ENCODE data around the gene CYB5D1. TPM values are rescaled to one million over a fixed set of nuclear protein-coding genes. Genes with fewer than 3 reads are reported as not detected.

Gene CYB5D1
- total RNA-seq, 4 donors from 2014 or later = 11.6 to 14.9 (median 12.0) TPM

GRCh38 chr17:7910281-7910680 is 52.5 kb downstream of the CYB5D1 start:
- no peaks in the 10 kb centered on the region for H3K27me3 ChIP-seq
- H3K36me3 ChIP-seq = peaks cover 41 to 71% (median 66%) of the 10 kb centered on the region in 4 donors
- TF ChIP-seq EP300 (IDR thresholded peaks at IDR 0.05) = no peak
- TF ChIP-seq POLR2A (IDR thresholded peaks at IDR 0.05; ENCODE audit: low read depth) = no peak
- TF ChIP-seq POLR2AphosphoS5 (IDR thresholded peaks at IDR 0.05) = no peak
- TF ChIP-seq, protein P1, sequence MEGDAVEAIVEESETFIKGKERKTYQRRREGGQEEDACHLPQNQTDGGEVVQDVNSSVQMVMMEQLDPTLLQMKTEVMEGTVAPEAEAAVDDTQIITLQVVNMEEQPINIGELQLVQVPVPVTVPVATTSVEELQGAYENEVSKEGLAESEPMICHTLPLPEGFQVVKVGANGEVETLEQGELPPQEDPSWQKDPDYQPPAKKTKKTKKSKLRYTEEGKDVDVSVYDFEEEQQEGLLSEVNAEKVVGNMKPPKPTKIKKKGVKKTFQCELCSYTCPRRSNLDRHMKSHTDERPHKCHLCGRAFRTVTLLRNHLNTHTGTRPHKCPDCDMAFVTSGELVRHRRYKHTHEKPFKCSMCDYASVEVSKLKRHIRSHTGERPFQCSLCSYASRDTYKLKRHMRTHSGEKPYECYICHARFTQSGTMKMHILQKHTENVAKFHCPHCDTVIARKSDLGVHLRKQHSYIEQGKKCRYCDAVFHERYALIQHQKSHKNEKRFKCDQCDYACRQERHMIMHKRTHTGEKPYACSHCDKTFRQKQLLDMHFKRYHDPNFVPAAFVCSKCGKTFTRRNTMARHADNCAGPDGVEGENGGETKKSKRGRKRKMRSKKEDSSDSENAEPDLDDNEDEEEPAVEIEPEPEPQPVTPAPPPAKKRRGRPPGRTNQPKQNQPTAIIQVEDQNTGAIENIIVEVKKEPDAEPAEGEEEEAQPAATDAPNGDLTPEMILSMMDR (IDR thresholded peaks at IDR 0.05) = no peak
- no peak overlapping the region for H3K27ac ChIP-seq (replicated peaks in 1 of 4)
- WGBS = 90% methylated on average over 15 of the region's 15 CpGs
- no peak overlapping the region for H3K4me3 ChIP-seq
- DNase-seq (ENCODE audit: extremely low spot score) = no peak
- intact Hi-C loops (cut with DNase I) = loop anchor here (5.0 kb wide), 1 partner anchor 147 kb away; no protein-coding TSS in a partner anchor
- peaks cover 11 to 15% (median 13%) of the 10 kb centered on the region in 4 donors for H3K4me1 ChIP-seq
- no peaks in the 10 kb centered on the region for H3K9me3 ChIP-seq

- Histone ChIP-seq H3K27me3 (no peaks in the 10 kb centered on the region), H3K36me3 (peaks cover 41 to 67% (median 62%) of the 10 kb centered on the region in 4 donors), H3K9me3 (no peaks in the 10 kb centered on the region), H3K4me1 (peaks cover 14 to 18% (median 16%) of the 10 kb centered on the region in 4 donors), H3K4me3 (no peak overlapping the region), H3K27ac (replicated peaks in 1 of 4) (no peak overlapping the region)
- no peak for DNase-seq (ENCODE audit: extremely low spot score)
- TF ChIP-seq POLR2A (IDR thresholded peaks at IDR 0.05; ENCODE audit: low read depth) = no peak
- TF ChIP-seq, protein P1 (IDR thresholded peaks at IDR 0.05) = no peak
- TF ChIP-seq EP300 (IDR thresholded peaks at IDR 0.05) = no peak
- no peak for TF ChIP-seq POLR2AphosphoS5 (IDR thresholded peaks at IDR 0.05)
- intact Hi-C loops (cut with DNase I) = loop anchor here (5.0 kb wide), 1 partner anchor 147 kb away; no protein-coding TSS in a partner anchor
- 94% methylated on average over 13 of the region's 13 CpGs for WGBS
Measured at GRCh38 chr17:7910711-7911110, 52.9 kb downstream of the CYB5D1 start.

GRCh38 chr17:7911116-7911515 is 53.3 kb downstream of the CYB5D1 start:
- intact Hi-C loops (cut with DNase I) = loop anchor here (5.0 kb wide), 1 partner anchor 146 kb away; no protein-coding TSS in a partner anchor
- Histone ChIP-seq H3K9me3 (no peaks in the 10 kb centered on the region), H3K4me3 (no peak overlapping the region), H3K4me1 (peaks cover 16 to 20% (median 18%) of the 10 kb centered on the region in 4 donors), H3K27me3 (no peaks in the 10 kb centered on the region), H3K27ac (replicated peaks in 1 of 4) (no peak overlapping the region), H3K36me3 (peaks cover 37 to 63% (median 58%) of the 10 kb centered on the region in 4 donors)
- 73% methylated on average over 9 of the region's 9 CpGs for WGBS
- no peak for DNase-seq (ENCODE audit: extremely low spot score)
- TF ChIP-seq POLR2AphosphoS5 (IDR thresholded peaks at IDR 0.05) (no peak), POLR2A (IDR thresholded peaks at IDR 0.05; ENCODE audit: low read depth) (no peak), EP300 (IDR thresholded peaks at IDR 0.05) (no peak)
- TF ChIP-seq, protein P1 (IDR thresholded peaks at IDR 0.05) = no peak

Small RNA genes lying within 50 kb of the gene (small RNA-seq; reads per million reads assigned to genes)
- 0.51 to 0.67 (median 0.56) reads per million in 3 donors for gene SCARNA21

Other genes starting within 250 kb of the CYB5D1 start
- 10 to 100 TPM; 38.2 to 65.8 (median 50.2) TPM for gene FXR2, start 243.1 kb upstream of the CYB5D1 start, total RNA-seq
- gene SAT2, start 230.2 kb upstream of the CYB5D1 start, total RNA-seq = 10 to 100 TPM; 54.0 to 71.4 (median 64.2) TPM
- under 1 TPM in 1 of 4 donors, not detected in 3; 0.83 TPM for gene SHBG, start 227.9 kb upstream of the CYB5D1 start, total RNA-seq
- gene ATP1B2, start 207.1 kb upstream of the CYB5D1 start, total RNA-seq = 1 to 10 TPM; 1.6 to 2.9 (median 2.2) TPM
- gene TP53, start 170.5 kb upstream of the CYB5D1 start, total RNA-seq = 10 to 100 TPM; 14.9 to 18.3 (median 16.1) TPM
- 1 to 10 TPM; 3.3 to 6.4 (median 3.8) TPM for gene WRAP53, start 169.5 kb upstream of the CYB5D1 start, total RNA-seq
- gene EFNB3, start 152.8 kb upstream of the CYB5D1 start, total RNA-seq = under 1 TPM; 0.17 to 0.42 (median 0.33) TPM
- gene DNAH2, start 140.3 kb upstream of the CYB5D1 start, total RNA-seq = under 1 TPM; under 0.01 to 0.17 (median 0.06) TPM
- gene KDM6B, start 23.8 kb upstream of the CYB5D1 start, total RNA-seq = 100 to 1,000 TPM in 1 of 4 donors, 10 to 100 TPM in 3; 10.8 to 101 (median 15.1) TPM
- gene TMEM88, start 2.9 kb upstream of the CYB5D1 start, total RNA-seq = 10 to 100 TPM; 13.3 to 45.9 (median 42.5) TPM
- gene NAA38, start 444 bp upstream of the CYB5D1 start, total RNA-seq = 100 to 1,000 TPM in 2 of 4 donors, 10 to 100 TPM in 2; 61.4 to 110 (median 102) TPM
- gene CHD3, start 30.8 kb downstream of the CYB5D1 start, total RNA-seq = 100 to 1,000 TPM in 3 of 4 donors, 10 to 100 TPM in 1; 82.7 to 139 (median 111) TPM
- gene RNF227, start 58.3 kb downstream of the CYB5D1 start, total RNA-seq = 10 to 100 TPM in 1 of 4 donors, 1 to 10 TPM in 3; 2.1 to 29.2 (median 5.7) TPM
- 1 to 10 TPM in 1 of 4 donors, under 1 TPM in 3; 0.23 to 1.2 (median 0.41) TPM for gene KCNAB3, start 71.9 kb downstream of the CYB5D1 start, total RNA-seq
- 10 to 100 TPM; 36.3 to 68.8 (median 43.1) TPM for gene TRAPPC1, start 73.9 kb downstream of the CYB5D1 start, total RNA-seq
- 10 to 100 TPM; 14.4 to 20.0 (median 16.9) TPM for gene CNTROB, start 74.2 kb downstream of the CYB5D1 start, total RNA-seq
- 1 to 10 TPM in 1 of 4 donors, not detected in 3; 1.1 TPM for gene GUCY2D, start 144.6 kb downstream of the CYB5D1 start, total RNA-seq
- gene ALOX15B, start 181.1 kb downstream of the CYB5D1 start, total RNA-seq = 1 to 10 TPM; 1.3 to 3.7 (median 2.0) TPM
- gene ALOX12B, start 229.7 kb downstream of the CYB5D1 start, total RNA-seq = not detected

Data from esophagus muscularis mucosa (tissue), 4 donors.